Mucosa of descending colon (tissue), 3 donors: ENCODE results near the gene DOCK9. TPM values are rescaled to one million over a fixed set of nuclear protein-coding genes. Genes with fewer than 3 reads are reported as not detected.

ENCODE experiments used
- ATAC-seq: fragments of 200-7000 bp; cut with Tn5 transposase; one replicate; pipeline ENCODE4 v1.9.1; 2020; ENCODE audit warnings: mild to moderate bottlenecking, moderate library complexity
- DNase-seq, 3 donors: peaks; one replicate each; pipeline ENCODE4 v3.0.0-alpha.2; 2020
- H3K36me3 ChIP-seq: fragments of 200-600 bp; one replicate; pipeline ENCODE4 v1.8.0; 2021; ENCODE audit warnings: low read depth, mild to moderate bottlenecking
- H3K4me1 ChIP-seq: fragments of 200-600 bp; one replicate; pipeline ENCODE4 v1.8.0; 2021; ENCODE audit warnings: low read depth, mild to moderate bottlenecking
- H3K4me3 ChIP-seq: fragments of 200-600 bp; one replicate; pipeline ENCODE4 v1.8.0; 2021; ENCODE audit warnings: mild to moderate bottlenecking
- H3K9me3 ChIP-seq: fragments of 200-600 bp; one replicate; pipeline ENCODE4 v1.8.0; 2021; ENCODE audit warnings: mild to moderate bottlenecking
- intact Hi-C, 2 donors: fragments of 100-400 bp; cut with DNase I in 1 of 2; cut with micrococcal nuclease in 1 of 2; formaldehyde crosslinking; loops; one replicate each; pipeline versions ENCODE4 v1.11.0 to v1.11.1; 2022; cut with DNase I, micrococcal nuclease
- total RNA-seq, 3 donors: library from RNA; stranded (reverse); fragmentation: NEBNext Ultra II Directional in 2 of 3; extraction: Animal tissue kit (Norgen Biotek cat#: 25700) in 2 of 3; gene quantifications; one replicate each; pipeline versions ENCODE4 v1.2.1 to v1.2.4, GENCODE V29; 2021 to 2023
- TF ChIP-seq, protein P1 (sequence below): fragments of 200-600 bp; IDR thresholded peaks from one replicate; pipeline ENCODE4 v1.8.0; 2022; ENCODE audit warnings: antibody characterized with exemption, mild to moderate bottlenecking
- donor health status: DM: no; HTN: no; CAD: no; lungs with moderate emphysema.
- donor health status: DM: no; HTN: no; CAD: no.
- donor health status: DM: no; HTN: yes; CAD: no.

DOCK9 gene
- total RNA-seq, 3 donors from 2014 or later, result 52.0 to 136 (median 54.4) TPM

DNA sequence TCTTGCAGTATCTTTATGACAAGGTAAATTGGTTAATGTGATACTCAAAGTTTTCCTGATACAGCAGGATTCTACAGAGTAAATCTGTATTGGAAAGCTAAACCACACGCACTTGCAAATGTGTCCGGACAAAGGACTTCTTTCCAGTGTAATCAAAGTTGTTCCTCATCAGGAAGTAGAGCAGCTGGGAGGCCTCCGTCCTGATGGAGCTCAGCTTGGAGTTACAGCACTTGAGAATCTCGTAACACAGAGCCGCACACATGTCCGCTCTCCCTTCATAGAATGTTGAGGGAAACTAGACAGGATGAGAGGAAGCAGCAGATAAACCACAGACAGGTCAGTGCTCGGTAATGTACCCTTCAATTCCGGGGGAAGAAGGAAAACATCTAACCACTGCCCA lies 146.6 kb downstream of the DOCK9 start:
- Histone ChIP-seq H3K4me1 (no peaks in the 10 kb centered on the region), H3K36me3 (no peaks in the 10 kb centered on the region), H3K9me3 (no peaks in the 10 kb centered on the region), H3K4me3 (no peak overlapping the region)
- intact Hi-C loops, result no loop called here
- no peak for ATAC-seq
- TF ChIP-seq, protein P1, sequence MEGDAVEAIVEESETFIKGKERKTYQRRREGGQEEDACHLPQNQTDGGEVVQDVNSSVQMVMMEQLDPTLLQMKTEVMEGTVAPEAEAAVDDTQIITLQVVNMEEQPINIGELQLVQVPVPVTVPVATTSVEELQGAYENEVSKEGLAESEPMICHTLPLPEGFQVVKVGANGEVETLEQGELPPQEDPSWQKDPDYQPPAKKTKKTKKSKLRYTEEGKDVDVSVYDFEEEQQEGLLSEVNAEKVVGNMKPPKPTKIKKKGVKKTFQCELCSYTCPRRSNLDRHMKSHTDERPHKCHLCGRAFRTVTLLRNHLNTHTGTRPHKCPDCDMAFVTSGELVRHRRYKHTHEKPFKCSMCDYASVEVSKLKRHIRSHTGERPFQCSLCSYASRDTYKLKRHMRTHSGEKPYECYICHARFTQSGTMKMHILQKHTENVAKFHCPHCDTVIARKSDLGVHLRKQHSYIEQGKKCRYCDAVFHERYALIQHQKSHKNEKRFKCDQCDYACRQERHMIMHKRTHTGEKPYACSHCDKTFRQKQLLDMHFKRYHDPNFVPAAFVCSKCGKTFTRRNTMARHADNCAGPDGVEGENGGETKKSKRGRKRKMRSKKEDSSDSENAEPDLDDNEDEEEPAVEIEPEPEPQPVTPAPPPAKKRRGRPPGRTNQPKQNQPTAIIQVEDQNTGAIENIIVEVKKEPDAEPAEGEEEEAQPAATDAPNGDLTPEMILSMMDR, result no peak
- no peak for DNase-seq

DNA sequence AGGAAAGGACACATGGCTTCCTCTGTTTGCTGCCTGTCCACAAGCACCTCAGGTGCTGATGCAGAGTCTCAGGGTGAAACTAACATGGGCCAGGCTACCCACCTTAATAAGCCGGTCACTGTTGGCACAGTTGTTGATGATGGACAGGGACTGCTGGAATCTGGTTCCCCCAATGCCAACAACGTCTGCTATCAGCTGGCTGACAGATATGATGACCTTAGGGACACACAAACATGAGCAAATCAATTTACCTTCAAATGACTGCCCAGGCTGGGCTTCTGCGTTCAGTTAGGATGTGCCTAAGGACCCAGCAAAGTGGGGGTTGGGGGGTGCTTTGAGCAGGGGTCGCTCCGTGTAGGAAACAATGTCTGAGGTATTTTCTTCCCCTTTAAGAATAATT lies 148.3 kb downstream of the DOCK9 start:
- intact Hi-C loops, result no loop called here
- TF ChIP-seq, protein P1, result no peak
- H3K4me1 ChIP-seq, result no peaks in the 10 kb centered on the region
- ATAC-seq (no peak), DNase-seq (no peak)
- H3K9me3 ChIP-seq, result no peaks in the 10 kb centered on the region
- no peak overlapping the region for H3K4me3 ChIP-seq
- no peaks in the 10 kb centered on the region for H3K36me3 ChIP-seq

DNA sequence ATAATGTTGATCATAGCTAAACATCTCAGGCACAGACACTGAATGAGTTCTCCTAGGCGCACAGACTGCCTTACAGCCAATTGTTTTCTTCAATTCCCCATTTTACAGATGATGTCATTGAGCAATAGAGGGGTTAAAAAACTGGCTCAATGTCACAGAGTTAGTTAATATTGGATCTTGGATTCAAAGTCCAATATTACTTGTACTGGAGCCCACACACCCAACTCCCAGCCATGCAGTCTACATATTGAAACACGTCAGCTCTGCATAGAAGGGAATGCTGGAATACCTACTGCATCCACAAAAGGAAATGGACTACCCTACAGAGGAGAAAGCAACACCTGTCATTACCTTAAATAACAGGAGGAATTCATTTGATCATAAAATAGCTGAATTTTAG lies 149.2 kb downstream of the DOCK9 start:
- TF ChIP-seq, protein P1, result no peak
- Histone ChIP-seq H3K4me1 (no peaks in the 10 kb centered on the region), H3K4me3 (no peak overlapping the region), H3K36me3 (no peaks in the 10 kb centered on the region), H3K9me3 (no peaks in the 10 kb centered on the region)
- DNase-seq (no peak), ATAC-seq (no peak)
- intact Hi-C loops, result no loop called here

DNA sequence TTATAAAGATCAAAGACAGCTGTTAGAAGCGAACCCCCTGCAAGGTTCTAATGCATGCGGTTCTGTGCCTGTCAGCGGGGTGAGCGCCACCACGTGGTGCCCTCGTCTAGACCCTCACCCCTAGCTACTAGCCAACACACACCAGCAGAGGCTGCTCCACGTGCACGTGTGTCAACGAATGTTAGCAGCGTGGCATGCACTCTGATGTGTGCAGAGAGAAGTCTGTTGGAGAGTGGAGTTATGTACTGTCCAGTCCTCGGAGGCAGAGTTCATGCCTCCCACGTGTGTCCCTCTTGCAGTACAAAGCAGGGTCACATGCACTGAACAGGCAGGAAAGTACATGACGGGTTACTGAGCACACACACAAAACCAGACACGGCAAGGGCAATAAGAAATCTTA lies 150.4 kb downstream of the DOCK9 start:
- Histone ChIP-seq H3K9me3 (no peaks in the 10 kb centered on the region), H3K4me3 (no peak overlapping the region), H3K36me3 (no peaks in the 10 kb centered on the region), H3K4me1 (no peaks in the 10 kb centered on the region)
- ATAC-seq (no peak), DNase-seq (no peak)
- intact Hi-C loops, result no loop called here
- TF ChIP-seq, protein P1, result no peak

DNA sequence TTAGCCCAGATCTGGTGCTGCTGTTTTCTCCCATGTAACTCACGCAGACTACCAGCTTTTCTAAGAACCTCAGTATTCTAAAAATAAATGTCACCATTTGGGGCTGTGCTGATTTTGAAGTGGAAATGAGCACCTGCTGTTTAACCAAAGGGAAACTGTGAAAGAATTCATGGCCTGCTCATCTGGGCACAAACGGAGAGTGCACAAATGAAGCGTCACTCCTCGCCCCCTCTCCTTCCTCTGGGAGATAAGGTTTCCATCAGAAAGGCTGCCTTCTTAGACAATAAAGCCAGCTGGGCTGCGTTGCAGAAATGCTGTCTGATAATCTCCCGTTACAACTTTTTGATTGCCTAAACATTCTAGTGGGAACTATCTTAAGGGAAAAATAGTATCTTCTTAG lies 151.7 kb downstream of the DOCK9 start:
- H3K36me3 ChIP-seq, result no peaks in the 10 kb centered on the region
- TF ChIP-seq, protein P1, result no peak
- no peaks in the 10 kb centered on the region for H3K9me3 ChIP-seq
- peaks cover 9% of the 10 kb centered on the region for H3K4me1 ChIP-seq
- no peak for DNase-seq
- no peak for ATAC-seq
- no peak overlapping the region for H3K4me3 ChIP-seq
- intact Hi-C loops, result no loop called here

DNA sequence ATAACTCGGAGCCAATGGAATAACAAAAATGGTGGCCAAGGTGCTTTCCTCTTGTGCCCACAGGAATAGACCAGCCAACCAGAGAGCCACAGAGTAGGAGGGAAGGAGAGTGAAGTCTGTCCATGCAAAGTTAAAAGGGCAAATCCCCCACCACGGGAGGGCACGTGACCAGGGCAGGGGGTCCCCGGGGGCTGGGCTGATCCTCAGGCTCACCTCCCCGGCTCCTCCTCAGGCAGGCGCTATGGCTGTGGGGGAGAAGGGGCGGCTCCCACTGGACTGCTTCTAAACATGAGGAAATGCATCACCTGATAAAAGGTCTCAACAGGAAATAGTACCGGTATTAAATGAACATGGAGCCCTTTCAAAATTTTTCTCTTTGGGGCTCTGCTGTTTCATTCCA lies 152.2 kb downstream of the DOCK9 start:
- ATAC-seq (no peak), DNase-seq (no peak)
- no peak overlapping the region for H3K4me3 ChIP-seq
- peaks cover 9% of the 10 kb centered on the region for H3K4me1 ChIP-seq
- no peaks in the 10 kb centered on the region for H3K9me3 ChIP-seq
- no peaks in the 10 kb centered on the region for H3K36me3 ChIP-seq
- intact Hi-C loops, result no loop called here
- TF ChIP-seq, protein P1, result no peak
